PC-9 (cell line): ENCODE measurements around the gene RPS3A.

Source experiments
- CTCF ChIP-seq: fragments of 200-600 bp; sonication (generic); conservative IDR thresholded peaks from 2 replicates; pipeline ENCODE4 v1.6.1; 2017; ENCODE audit warnings: mixed run types, antibody characterized with exemption, mild to moderate bottlenecking, moderate library complexity
- EZH2 ChIP-seq: fragments of 200-600 bp; sonication (generic); IDR thresholded peaks from 2 replicates; pipeline ENCODE4 v1.8.0; 2017; ENCODE audit warnings: antibody characterized with exemption, low read depth

GRCh38 chr4:151143811-151144210 is 44.4 kb downstream of the RPS3A start:
- TF ChIP-seq CTCF (no peak), EZH2 (no peak)
